ENCODE measurements around the gene WFDC12. TPM values are rescaled to one million over a fixed set of nuclear protein-coding genes. Genes with fewer than 3 reads are reported as not detected.

WFDC12 gene, protein sequence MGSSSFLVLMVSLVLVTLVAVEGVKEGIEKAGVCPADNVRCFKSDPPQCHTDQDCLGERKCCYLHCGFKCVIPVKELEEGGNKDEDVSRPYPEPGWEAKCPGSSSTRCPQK
- not detected for total RNA-seq

- TF ChIP-seq, protein P1, sequence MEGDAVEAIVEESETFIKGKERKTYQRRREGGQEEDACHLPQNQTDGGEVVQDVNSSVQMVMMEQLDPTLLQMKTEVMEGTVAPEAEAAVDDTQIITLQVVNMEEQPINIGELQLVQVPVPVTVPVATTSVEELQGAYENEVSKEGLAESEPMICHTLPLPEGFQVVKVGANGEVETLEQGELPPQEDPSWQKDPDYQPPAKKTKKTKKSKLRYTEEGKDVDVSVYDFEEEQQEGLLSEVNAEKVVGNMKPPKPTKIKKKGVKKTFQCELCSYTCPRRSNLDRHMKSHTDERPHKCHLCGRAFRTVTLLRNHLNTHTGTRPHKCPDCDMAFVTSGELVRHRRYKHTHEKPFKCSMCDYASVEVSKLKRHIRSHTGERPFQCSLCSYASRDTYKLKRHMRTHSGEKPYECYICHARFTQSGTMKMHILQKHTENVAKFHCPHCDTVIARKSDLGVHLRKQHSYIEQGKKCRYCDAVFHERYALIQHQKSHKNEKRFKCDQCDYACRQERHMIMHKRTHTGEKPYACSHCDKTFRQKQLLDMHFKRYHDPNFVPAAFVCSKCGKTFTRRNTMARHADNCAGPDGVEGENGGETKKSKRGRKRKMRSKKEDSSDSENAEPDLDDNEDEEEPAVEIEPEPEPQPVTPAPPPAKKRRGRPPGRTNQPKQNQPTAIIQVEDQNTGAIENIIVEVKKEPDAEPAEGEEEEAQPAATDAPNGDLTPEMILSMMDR (IDR thresholded peaks at IDR 0.05): no peak
- H3K27me3 ChIP-seq: no peaks in the 10 kb centered on the region
- no peaks in the 10 kb centered on the region for H3K36me3 ChIP-seq
- H3K9me3 ChIP-seq: no peaks in the 10 kb centered on the region
- no peak within 1 kb of the TSS for H3K4me3 ChIP-seq
- H3K27ac ChIP-seq: no peak within 1 kb of the TSS
- DNase-seq (ENCODE audit: low spot score): no peak
- no peaks in the 10 kb centered on the region for H3K4me1 ChIP-seq
Measured at GRCh38 chr20:45124365-45124764, at the start of gene WFDC12. TSS of gene WFDC12 (minus strand) at chr20:45124465. CDS start at chr20:45124447, 18 bp downstream.

DNA sequence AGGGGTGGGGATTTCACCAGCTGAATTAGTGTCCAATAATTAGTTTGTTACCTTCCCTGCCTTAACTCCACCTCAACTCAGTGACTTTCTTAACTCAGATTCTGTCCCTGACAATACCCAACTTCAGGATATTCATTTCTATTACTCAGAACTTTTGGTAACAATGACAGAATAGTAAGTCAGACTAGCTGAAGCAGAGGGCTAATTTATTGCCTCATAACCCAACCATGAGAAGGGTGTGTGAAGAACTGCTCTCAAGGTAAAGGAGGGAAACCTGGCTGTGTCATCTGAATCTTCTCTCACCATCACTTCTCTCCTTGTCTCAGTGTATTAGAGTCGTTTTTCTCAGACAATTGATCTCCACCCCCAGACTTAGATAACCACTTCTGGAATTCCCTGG, 49.3 kb upstream of the WFDC12 start:
- H3K4me3 ChIP-seq: no peak overlapping the region
- peaks cover 0 to 12% of the 10 kb centered on the region in 2 donors for H3K9me3 ChIP-seq
- H3K36me3 ChIP-seq: no peaks in the 10 kb centered on the region
- H3K4me1 ChIP-seq: no peaks in the 10 kb centered on the region
- TF ChIP-seq, protein P1 (IDR thresholded peaks at IDR 0.05): no peak
- no peaks in the 10 kb centered on the region for H3K27me3 ChIP-seq
- DNase-seq (ENCODE audit: low spot score): no peak
- H3K27ac ChIP-seq: no peak overlapping the region

DNA sequence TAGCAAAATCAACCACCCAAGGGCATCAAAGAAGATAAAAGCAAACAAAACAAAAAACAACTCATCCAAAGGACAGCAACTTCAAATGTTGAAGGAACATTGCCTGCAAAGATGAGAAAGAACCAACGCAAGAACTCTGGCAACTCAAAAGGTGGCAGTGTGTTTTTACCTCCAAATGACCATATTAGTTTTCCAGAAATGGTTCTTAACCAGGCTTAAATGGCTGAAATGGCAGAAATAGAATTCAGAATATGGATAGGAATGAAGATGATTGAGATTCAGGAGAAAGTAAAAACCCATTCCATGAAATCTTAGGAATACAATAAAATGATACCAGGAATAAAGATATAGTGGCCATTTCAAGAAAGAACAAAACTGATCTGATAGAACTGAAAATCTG, 40.6 kb upstream of the WFDC12 start:
- Histone ChIP-seq H3K27ac (no peak overlapping the region), H3K27me3 (no peaks in the 10 kb centered on the region), H3K36me3 (no peaks in the 10 kb centered on the region), H3K4me1 (no peaks in the 10 kb centered on the region), H3K9me3 (peaks cover 0 to 20% of the 10 kb centered on the region in 2 donors), H3K4me3 (no peak overlapping the region)
- no peak for DNase-seq (ENCODE audit: low spot score)
- TF ChIP-seq, protein P1 (IDR thresholded peaks at IDR 0.05): no peak

GRCh38 chr20:45163083-45163803, 39.0 kb upstream of the WFDC12 start:
- H3K36me3 ChIP-seq: no peaks in the 10 kb centered on the region
- H3K4me1 ChIP-seq: no peaks in the 10 kb centered on the region
- H3K27me3 ChIP-seq: no peaks in the 10 kb centered on the region
- H3K9me3 ChIP-seq: peaks cover 0 to 27% of the 10 kb centered on the region in 2 donors
- TF ChIP-seq, protein P1 (IDR thresholded peaks at IDR 0.05): no peak
- DNase-seq (ENCODE audit: low spot score): no peak
- no peak overlapping the region for H3K4me3 ChIP-seq
- no peak overlapping the region for H3K27ac ChIP-seq

GRCh38 chr20:45157962-45158361, 33.7 kb upstream of the WFDC12 start:
- TF ChIP-seq, protein P1 (IDR thresholded peaks at IDR 0.05): no peak
- Histone ChIP-seq H3K27ac (no peak overlapping the region), H3K4me1 (no peaks in the 10 kb centered on the region), H3K4me3 (no peak overlapping the region), H3K27me3 (no peaks in the 10 kb centered on the region), H3K9me3 (peaks cover 0 to 18% of the 10 kb centered on the region in 2 donors), H3K36me3 (no peaks in the 10 kb centered on the region)
- no peak for DNase-seq (ENCODE audit: low spot score)

All from right atrium auricular region (tissue), 2 donors.